GM23248 (cell line): ENCODE results near the gene CCDC183.

ENCODE experiments used
- EZH2 ChIP-seq: fragments of 200-600 bp; sonication (generic); IDR thresholded peaks from 2 replicates; pipeline ENCODE4 v1.6.1; 2018; ENCODE audit warnings: antibody characterized with exemption, mild to moderate bottlenecking; ENCODE audit not compliant: insufficient read depth, poor library complexity, severe bottlenecking
- EZH2phosphoT487 ChIP-seq: fragments of 200-600 bp; sonication (generic); IDR thresholded peaks from 2 replicates; pipeline ENCODE4 v1.6.1; 2018; ENCODE audit warnings: antibody characterized with exemption, moderate library complexity, mild to moderate bottlenecking, low read depth; ENCODE audit not compliant: insufficient read depth

DNA sequence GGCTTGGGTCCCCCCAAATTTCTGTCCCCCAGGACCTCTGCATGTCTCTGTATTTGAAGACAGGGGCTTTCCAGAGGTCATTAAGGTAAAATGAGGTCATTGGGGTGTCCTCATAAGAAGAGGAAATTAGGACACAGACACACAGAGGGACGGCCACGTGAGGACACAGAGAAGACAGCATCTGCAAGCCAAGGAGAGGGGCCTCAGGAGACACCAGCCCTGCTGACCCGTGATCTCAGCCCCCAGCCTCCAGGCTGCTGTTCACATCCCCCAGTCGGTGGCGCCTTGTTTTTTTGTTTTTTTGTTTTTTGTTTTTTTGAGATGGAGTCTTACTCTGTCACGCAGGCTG, 1.2 kb upstream of the CCDC183 start:
- TF ChIP-seq EZH2, result no peak
- no peak for TF ChIP-seq EZH2phosphoT487
